ENCODE results near the gene FAM187B.

GRCh38 chr19:35232912-35233311 lies 4.4 kb upstream of the FAM187B start:
- TF ChIP-seq TOX (CRISPR knock-in tag; IDR thresholded peaks at IDR 0.05; ENCODE audit: borderline replicate concordance) = no peak
- no peak for TF ChIP-seq RARB (CRISPR knock-in tag; IDR thresholded peaks at IDR 0.05)
- TF ChIP-seq ZFP30 (CRISPR knock-in tag; IDR thresholded peaks at IDR 0.05) = no peak
- no peak for TF ChIP-seq CSRNP3 (CRISPR knock-in tag; IDR thresholded peaks at IDR 0.05)
- TF ChIP-seq ZFP3 (CRISPR knock-in tag; IDR thresholded peaks at IDR 0.05) = no peak
- TF ChIP-seq GLIS3 (CRISPR knock-in tag; IDR thresholded peaks at IDR 0.05) = no peak
- TF ChIP-seq PATZ1 (CRISPR knock-in tag; IDR thresholded peaks at IDR 0.05; ENCODE audit: borderline replicate concordance) = no peak
- TF ChIP-seq ARNTL (CRISPR knock-in tag; IDR thresholded peaks at IDR 0.05; ENCODE audit: borderline replicate concordance, low read depth) = no peak
- TF ChIP-seq ZNF70 (CRISPR knock-in tag; IDR thresholded peaks at IDR 0.05) = no peak
- TF ChIP-seq OSR1 (CRISPR knock-in tag; IDR thresholded peaks at IDR 0.05) = no peak

Measured in SK-N-SH treated with all-trans-retinoic acid at 6 μM for 48 hours (cell line).